NCI-H146 treated with DMSO at 0.1 percent for 48 hours (cell line): ENCODE measurements around the gene TMEM37.

Source experiments
- DNase-seq: peaks from one replicate; lab custom pipeline; 2025; ENCODE audit not compliant: unreplicated experiment; lab: John Stamatoyannopoulos, UW

TMEM37 gene

DNA sequence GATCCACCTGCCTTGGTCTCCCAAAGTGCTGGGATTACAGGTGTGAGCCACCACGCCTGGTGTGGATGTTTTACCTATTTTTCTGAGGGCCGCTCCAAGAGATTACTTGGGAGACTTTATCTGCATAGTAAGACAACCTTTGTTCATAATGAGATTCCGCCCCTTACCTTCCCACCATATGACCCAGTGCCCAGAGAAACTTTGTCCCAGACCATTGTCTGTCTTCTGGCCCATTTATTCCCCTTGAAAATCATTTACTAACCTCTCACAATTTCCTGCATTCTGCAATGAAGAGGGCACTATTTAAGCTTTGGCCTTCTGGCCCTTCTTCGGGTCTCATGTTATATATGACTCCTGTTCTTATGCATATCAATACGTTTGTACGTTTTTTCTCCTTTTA, 13.7 kb upstream of the TMEM37 start:
- DNase-seq, result no peak

DNA sequence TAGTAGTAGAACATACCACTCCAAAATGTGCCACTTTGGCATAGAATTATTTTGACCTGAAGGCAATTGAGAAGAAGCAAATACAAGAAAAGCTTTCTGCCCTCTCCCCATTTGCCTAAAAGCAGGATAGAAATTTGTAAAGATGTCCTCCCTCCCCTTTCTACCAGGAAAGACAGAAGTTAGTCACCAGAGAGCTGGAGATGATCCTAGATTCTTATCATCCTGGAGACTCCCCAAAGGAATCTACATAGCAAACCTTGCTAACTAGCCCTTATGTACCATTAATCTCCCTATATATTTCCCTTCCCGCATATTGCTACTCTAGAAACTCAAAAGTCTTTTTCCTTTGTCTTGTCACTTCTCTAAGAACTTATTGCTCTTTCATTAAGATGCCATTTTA, 12.6 kb upstream of the TMEM37 start:
- DNase-seq, result no peak

DNA sequence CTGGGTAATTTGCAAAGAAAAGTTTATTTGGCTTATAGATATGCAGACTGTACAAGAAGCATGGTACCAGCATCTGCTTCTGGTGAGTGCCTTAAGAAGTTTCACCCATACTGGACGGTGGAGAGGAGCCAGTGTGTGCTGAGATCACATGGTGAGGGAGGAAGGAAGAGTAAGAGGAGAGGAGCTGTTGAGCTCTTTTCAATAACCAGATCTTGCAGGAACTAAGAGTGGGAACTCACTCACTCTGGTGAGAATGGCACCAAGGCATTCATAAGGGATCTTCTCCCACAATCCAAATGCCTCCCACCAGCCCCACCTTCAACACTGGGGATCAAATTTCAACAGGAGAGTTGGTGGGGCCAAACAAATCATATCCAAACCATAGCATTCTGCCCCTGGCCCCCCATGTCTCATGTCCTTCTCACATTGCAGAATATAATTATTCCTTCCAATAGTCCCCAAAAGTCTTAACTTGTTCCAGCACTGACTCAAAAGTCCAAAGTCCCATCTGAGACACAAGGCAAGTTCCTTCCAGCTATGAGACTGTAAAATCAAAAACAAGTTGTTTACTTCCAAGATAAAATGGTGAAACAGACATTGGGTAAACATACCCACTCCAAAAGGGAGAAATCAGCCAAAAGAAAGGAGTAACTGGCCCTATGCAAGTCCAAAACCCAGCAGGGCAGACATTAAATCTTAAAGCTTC, 11.7 kb upstream of the TMEM37 start:
- DNase-seq, result no peak

DNA sequence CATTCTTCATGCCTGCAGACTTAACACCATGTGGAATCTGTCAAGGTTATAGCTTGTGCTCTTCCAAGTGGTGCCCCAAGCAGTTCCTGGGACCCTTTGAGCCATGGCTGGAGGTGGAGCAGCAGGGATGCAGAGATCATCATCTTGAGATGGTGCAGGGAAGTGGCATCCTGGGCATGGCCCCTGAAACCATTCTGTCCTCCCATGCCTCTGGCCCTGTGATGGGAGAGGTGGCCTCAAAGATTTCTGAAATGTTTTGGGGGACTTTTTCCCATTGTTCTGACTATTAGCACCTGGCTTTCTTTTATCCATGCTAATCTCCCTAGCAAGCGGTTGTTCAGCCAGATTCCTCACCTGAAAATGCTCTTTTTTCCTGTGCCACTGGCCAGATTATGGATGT, 10.3 kb upstream of the TMEM37 start:
- DNase-seq, result no peak

DNA sequence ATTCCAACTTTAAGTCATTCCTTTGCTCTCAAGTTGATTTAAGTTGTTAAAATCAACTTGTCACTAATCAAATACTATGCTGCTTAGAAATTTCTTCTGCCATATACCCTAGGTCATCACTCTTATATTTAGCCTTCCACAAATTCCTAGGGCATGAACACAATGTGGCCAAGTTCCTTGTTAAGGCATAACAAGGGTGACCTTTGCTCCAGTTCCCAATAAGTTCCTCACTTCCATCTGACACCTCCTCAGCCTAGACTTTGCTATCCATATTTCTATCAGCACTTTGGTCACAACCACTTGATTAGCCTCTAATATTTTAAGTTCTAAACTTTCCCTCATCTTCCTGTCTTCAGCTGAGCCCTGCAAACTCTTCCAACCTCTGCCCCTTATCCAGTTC, 9.9 kb upstream of the TMEM37 start:
- DNase-seq, result no peak

DNA sequence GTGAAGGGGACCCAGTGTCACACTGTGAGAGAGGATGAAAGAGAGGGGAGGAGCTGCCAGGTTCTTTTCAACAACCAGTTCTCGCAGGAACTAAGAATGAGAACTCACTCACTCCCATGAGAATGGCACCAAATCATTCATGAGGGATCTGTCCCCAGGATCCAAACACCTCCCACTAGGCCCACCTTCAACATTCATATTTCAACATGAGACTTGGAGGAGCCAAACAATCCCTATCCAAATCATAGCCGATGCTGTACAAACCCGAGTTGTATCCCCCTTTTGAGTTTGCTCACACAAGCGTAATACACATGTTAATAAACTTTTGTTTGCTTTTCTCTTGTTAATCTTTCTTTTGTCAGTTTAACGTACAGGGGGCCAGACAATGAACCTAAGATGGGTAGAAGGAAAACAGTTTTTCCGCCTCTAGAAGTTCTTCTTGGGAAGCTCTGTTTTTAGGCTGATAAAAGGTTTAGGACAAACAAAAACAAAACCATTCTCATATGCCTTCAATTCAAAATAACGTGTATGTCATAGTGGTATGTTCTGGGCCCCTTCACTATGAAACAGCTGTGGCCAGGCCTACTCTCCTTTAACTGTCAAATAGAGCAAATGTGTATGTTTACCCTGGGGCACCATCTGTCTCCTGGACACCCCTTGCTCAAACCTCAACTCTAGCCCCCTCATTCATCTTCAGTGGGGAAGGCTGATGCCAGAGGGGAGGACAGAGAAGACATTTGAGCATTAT, 9.1 kb upstream of the TMEM37 start:
- no peak for DNase-seq

DNA sequence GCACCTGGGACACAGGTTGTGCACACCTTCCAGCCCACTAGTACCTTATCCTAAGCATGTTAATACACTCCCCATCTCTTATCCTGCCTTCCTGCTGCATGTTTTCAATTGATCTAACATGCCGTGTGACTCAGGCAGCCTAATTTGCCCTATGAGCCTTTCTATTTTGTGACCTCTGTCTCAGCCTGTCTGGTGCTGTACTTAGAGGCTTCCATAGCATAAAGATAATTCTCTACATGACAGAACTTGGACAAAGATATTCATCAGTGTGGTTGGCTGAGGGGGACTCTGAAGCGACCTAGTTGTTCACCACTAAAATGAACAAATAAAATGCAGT, 8.6 kb upstream of the TMEM37 start:
- DNase-seq, result no peak

DNA sequence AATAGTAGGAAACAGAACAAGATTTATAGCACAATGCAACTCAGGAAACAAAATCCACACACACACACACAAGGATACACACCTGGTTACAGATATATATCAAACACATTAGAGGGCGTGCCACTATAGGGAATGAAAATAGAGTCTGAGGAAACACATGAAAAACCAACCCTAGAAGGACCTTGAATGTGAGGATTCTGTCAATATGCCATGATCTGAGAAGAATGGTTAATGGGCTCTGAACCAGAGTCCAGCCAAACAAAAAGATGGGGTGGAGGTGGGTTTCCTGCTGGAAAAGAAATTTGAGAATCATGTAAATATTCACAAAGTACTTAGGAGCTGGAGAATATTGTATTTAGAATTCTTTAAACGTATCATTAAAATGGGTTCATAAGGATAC, 7.8 kb upstream of the TMEM37 start:
- DNase-seq, result no peak

DNA sequence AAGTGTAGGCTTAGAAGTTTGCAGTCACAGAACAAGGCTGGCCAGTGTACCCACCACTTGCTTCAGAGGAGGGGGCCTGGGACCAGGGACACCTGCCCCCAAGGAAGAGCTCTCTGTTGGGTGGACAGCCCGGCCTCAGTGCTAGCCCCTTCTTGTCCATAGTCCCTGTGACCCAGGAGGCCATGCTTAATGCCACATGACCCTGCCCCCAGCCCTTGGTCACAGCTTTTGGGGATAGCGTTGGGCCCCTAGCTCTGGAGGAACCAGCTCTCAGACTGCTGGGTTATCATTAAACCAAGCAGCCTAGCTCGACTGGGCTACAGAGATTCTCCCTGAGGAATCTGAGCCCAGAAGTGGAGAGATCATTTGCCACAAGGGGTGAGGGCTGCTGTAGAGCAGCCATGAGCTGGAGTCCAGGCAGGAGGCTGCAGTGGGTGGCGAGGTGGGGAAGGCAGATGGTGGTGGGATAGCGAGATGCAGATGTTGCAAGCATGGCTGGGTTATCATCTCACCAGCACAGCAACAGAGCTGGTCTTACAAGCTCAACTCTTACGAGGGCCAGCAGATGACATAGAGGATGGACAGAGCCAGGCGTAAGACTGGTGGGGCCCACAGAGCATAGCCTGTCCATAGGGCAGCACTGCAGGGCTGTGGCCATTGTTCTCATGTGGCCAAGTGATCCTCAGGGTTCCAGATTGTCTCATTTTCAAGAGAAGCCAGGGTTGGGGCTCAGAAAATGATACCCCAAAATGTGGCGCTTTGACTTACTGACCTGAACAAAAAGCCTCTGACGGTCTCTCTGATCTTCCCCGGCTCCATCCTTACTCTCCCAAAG, 7.2 kb upstream of the TMEM37 start:
- DNase-seq, result no peak

DNA sequence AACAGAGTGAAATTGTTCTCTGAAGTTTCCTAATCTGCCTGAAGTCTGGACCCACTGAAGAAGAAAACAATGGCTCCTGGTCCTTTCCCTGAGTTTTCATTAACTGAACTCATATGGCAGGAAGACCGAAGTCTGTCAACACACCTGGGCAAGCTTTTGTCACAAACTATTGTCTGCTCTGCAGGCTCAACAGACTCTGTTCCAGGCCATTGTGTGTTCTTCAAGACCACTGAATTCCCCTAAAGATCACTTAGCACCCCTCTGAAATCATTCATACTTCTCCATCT, 6.6 kb upstream of the TMEM37 start:
- no peak for DNase-seq

DNA sequence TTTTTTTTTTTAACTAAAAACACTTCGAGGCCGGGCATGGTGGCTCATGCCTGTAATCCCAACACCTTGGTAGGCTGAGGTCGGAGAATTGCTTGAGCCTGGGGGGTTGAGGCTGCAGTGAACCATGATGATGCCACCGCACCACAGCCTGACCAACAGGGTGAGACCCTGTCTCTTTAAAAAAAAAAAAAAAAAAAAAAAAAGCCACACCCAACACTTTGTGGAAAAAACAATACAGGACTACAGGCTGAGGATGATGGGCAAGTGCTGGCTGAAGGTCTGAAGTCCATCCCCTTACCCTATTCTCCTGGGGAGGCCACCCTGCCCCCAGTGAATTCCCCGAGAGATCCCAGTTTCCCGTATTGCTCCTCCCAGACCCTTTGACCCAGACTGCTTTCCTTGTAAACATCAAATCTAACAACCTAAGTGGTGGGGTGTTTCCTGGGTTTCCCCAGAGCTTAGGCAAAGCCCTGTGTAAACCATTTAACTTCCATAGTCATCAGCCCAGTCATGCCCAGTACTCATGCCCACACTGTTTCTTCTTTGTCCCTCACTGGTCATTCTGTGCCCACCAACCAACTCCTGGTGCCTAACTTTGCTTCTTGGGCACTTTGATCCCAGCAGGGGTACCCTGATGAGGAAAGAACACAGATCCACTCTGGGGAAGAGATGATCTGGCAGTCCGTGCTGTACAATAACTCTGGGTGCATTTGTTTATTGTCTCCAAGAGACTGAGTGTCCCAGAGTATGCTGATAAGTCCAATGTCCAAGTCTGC, 5.8 kb upstream of the TMEM37 start:
- no peak for DNase-seq

DNA sequence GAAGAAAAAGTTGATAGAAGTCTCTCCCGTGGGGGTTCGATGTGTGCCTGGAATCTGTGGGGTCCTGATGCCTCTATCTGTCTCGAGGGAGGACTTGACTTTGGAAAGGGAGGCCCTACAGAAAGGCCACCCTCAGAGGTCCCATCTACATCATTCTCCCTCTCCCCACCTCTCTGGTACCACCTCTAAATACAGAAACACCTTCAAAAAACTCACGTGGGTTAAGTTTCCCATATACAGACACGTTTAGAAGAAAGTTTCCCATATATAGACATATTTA, 5.3 kb upstream of the TMEM37 start:
- DNase-seq, result no peak

DNA sequence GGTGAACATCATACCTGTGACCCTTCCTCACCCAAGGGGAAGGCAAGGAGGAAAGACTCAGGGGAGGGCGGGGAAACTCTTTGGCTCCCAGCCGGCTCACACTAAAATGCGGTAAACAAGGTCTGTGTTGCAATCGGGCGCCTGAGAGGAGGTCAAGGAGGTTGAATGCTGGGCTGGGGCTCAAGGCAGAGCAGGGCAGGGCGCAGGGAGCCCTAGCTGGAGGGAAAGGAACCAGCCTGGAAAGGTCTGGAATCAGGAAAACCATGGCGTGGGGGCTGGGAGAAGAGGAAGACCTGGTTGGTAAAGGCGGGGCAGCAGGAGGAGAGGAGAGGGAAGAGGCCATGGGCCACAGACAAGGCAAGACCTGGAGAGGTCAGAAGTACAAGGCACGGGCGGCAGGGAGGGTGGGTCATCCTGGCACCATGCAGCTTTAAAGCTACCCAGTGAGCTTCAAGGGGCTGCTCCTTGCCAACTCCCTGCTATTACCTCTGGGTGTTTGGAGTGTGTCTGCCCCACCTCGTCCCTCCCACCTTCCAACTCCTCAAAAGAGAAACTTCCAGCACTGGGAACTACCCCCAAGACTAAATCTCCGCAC, 4.8 kb upstream of the TMEM37 start:
- no peak for DNase-seq

DNA sequence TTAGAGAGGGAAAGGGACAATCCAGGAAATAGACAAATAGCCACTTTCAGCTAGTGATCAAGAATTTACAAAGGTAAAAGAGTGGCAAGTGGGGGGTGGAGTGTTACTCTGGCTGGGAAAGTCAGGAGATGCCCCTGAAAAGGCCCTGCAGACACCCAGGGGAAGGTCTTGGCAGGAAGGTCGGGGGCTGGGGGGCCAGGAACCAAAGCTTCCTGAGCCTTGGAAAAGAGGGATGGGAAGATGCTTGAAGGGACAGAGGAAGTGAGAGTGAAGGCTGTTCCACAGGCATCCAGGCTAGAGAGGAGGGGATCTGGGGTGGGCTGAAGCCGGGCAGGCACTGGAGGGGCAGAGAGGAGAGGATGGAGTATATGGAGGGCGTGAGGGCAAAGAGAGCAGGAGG, 3.9 kb upstream of the TMEM37 start:
- DNase-seq, result no peak

DNA sequence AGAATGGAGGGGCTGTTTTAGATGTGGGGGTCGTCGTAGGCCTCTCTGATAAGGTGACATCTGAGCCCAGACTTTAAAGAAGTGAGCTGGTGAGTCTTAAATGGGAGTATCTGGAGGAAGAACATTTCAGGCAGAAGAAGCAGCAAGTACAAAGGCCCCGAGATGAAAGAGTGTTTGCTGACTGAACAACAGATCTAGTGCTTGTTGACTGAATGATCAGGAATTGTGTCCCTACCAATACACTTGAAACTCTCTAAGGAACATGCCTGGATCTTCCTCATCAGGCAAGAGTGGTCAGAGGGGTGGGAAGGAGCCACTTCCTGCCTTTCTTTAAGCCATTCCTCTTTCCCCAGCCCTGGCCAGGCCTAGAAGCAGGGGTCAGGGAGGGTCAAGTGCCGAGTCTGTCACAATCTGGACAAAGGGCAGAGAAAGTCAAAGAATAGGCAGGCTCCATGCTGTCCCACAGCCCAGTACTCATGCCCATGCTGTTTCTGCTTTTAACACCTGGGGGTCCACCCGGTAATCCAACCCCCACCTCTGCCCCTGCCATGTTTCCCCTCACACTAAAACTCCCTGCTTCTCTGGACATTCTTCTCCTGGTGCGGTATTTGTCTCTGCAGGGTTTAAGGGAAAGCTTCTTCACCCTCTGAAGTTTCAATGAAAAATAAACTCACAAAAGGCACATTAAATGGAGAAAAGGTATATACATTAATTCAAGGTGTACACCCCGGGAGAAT, 3.0 kb upstream of the TMEM37 start:
- DNase-seq, result no peak

DNA sequence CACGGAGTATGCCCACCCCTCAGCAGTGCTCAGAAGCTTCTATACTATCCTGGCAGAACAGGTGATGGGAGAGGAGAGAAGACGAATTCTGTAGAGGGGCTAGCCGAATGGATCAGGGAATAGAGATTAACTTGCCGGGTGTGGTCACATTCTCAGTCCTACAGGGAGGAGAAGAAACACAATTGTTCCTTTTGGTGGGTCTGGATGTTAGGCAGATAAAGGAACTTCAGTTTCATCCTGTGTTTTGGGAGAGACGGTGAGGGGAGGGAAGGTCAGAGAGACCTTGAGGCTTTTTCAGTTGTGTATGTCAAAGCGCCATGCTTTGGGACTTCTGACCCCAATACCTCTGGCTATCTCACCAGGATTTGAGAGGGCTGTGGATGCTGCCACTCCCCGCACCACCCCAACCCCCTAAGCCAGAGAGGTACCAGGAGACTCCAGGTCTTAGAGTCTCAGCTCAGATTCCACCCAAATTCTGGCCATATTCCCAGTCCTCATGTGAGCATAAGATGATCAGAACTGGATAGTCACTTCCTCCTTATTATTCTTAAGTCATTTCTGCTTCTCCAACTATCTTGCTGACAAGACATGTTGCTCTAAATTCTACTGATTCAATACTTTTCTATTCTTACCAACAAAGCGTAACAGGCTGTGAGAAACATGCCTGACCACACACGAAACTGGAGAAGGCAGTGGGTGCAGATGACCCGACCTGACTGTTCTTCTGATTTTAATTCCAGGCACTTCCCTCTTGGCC, 2.3 kb upstream of the TMEM37 start:
- DNase-seq, result no peak

DNA sequence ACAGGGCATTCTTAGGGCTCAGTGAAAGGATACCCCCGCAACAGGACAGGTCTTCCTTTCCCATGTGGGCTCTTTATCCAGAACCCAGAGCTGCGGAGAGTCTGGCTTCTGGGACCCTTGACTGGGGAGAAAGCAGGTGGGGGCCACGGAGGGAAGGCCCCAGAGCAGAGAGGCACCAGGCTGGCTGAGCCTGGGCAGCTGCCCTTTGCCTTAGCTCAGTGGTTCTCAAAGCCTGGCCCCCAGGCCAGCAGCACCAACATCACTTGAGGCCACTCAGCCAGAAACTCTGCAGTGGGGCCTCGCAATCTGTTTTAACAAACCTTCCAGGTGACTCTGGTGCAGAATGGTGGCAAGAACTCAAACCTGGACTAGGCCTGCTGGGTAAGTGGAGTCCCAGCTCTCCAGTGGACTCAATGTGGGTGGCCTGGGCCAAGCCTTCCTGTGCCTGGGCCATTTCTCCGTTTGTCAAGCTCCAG, 1.6 kb upstream of the TMEM37 start:
- DNase-seq, result no peak

DNA sequence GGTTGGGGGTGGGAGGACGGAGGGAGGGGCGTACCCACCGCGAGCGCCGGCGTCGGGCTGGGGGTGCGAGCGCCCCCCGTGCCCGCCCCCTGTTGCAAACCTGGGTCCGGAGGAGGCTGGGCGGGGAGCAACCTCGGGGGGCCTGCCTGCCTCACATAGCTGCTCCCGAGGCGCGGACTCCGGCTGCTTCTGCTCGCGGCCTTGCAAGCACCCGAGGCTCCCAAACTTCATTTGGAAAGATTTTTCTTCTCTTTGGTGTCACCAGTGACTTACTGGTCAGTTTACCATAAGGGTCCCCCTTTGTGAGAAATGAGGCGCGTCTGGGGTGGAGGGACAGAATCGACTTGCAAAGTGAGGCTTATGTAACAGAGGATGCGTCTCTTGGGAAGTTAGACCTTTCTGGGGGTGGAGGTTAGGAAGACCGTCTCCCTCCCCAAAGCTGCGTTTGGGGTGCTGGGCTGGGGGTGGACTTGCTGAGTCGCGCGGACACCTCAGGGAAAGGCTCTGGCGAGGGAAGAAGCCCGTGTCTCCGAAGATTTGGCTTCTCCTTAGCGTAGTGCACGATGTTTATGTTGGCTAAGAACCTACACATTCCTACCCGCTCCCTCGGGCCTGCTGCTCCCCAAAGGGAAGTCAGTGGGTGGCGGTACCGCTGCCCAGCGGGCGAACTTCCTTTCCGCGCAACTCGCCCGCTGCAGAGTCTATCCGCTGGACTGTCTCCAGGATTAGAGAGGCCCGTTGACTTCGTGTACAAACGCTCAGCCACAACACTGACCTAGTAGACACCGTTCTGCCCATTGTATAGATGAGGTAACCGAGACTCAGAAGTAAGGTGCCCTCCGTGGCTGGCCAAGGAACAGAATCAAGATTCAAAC, 559 bp downstream of the TMEM37 start:
- DNase-seq, result no peak
